22Rv1 (cell line): ENCODE measurements around the gene BCKDHA.

Experiments used
- ZFX ChIP-seq: fragments of 450-650 bp; IDR thresholded peaks from 2 replicates; pipeline ENCODE4 v1.6.1; 2017; ENCODE audit warnings: antibody characterized with exemption, borderline replicate concordance
- TF ChIP-seq, protein P1 (sequence below): fragments of 450-650 bp; IDR thresholded peaks from 2 replicates; pipeline ENCODE4 v1.5.1; 2017; ENCODE audit warnings: mild to moderate bottlenecking

- TF ChIP-seq, protein P1, sequence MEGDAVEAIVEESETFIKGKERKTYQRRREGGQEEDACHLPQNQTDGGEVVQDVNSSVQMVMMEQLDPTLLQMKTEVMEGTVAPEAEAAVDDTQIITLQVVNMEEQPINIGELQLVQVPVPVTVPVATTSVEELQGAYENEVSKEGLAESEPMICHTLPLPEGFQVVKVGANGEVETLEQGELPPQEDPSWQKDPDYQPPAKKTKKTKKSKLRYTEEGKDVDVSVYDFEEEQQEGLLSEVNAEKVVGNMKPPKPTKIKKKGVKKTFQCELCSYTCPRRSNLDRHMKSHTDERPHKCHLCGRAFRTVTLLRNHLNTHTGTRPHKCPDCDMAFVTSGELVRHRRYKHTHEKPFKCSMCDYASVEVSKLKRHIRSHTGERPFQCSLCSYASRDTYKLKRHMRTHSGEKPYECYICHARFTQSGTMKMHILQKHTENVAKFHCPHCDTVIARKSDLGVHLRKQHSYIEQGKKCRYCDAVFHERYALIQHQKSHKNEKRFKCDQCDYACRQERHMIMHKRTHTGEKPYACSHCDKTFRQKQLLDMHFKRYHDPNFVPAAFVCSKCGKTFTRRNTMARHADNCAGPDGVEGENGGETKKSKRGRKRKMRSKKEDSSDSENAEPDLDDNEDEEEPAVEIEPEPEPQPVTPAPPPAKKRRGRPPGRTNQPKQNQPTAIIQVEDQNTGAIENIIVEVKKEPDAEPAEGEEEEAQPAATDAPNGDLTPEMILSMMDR, result no peak
- no peak for TF ChIP-seq ZFX
Observed at GRCh38 chr19:41435936-41436673, 38.5 kb downstream of the BCKDHA start.
